Breast epithelium (tissue), 4 donors: ENCODE results near the gene RFTN1. TPM values are rescaled to one million over a fixed set of nuclear protein-coding genes. Genes with fewer than 3 reads are reported as not detected.

Experiments
- DNase-seq, 2 donors: peaks; one replicate each; pipeline ENCODE4 v3.0.0-alpha.2; 2019; ENCODE audit warnings: low spot score in 2 of 2
- H3K27ac ChIP-seq, 2 donors: fragments of 200-600 bp; sonication (generic) in 1 of 2; one replicate each; pipeline ENCODE4 v1.5.1; 2016 to 2019; ENCODE audit warnings: mild to moderate bottlenecking in 1 of 2
- H3K27me3 ChIP-seq, 2 donors: fragments of 200-600 bp; sonication (generic) in 1 of 2; one replicate each; pipeline versions ENCODE4 v1.5.1 to v1.6.0; 2017 to 2019; ENCODE audit warnings: control low read depth in 1 of 2, mild to moderate bottlenecking in 1 of 2
- H3K36me3 ChIP-seq: fragments of 200-600 bp; one replicate; pipeline ENCODE4 v1.5.1; 2019
- H3K4me1 ChIP-seq, 2 donors: fragments of 200-600 bp; sonication (generic); one replicate each; pipeline ENCODE4 v1.5.1; 2016 to 2019; ENCODE audit warnings: control low read depth in 1 of 2
- H3K4me3 ChIP-seq, 3 donors: fragments of 200-600 bp; sonication (generic); 1 replicate in 2 of 3; 2 replicates in 1 of 3; pipeline ENCODE4 v1.5.1; 2016 to 2019; ENCODE audit warnings: mild to moderate bottlenecking in 3 of 3, moderate library complexity in 2 of 3
- H3K9me3 ChIP-seq, 2 donors: fragments of 200-600 bp; sonication (generic) in 1 of 2; one replicate each; pipeline ENCODE4 v1.5.1; 2016 to 2019; ENCODE audit warnings: control low read depth in 1 of 2
- CTCF ChIP-seq, 3 donors: fragments of 450-650 bp; IDR thresholded peaks; one replicate each; pipeline ENCODE4 v1.5.1; 2016 to 2017; ENCODE audit warnings: antibody characterized with exemption in 3 of 3, mild to moderate bottlenecking in 3 of 3, moderate library complexity in 3 of 3
- POLR2A ChIP-seq: fragments of 450-650 bp; IDR thresholded peaks from one replicate; pipeline ENCODE4 v1.6.1; 2016; ENCODE audit warnings: antibody characterized with exemption, mild to moderate bottlenecking, moderate library complexity
- POLR2AphosphoS5 ChIP-seq, 3 donors: sonication (generic); formaldehyde crosslinking; IDR thresholded peaks; one replicate each; pipeline ENCODE4 v1.6.1; 2017; ENCODE audit warnings: antibody characterized with exemption in 3 of 3
- intact Hi-C: fragments of 100-400 bp; cut with DNase I; formaldehyde crosslinking; loops from one replicate; pipeline ENCODE4 v1.15.1; 2023; ENCODE audit warnings: low total_unique reads
- total RNA-seq, 3 donors: library from RNA; depleted of rRNA; stranded (reverse); fragments of >200 nt; gene quantifications; one replicate each; pipeline ENCODE4 v1.1.0, GENCODE V29; 2016

Gene RFTN1
- total RNA-seq, 3 donors from 2014 or later, result 13.9 to 108 (median 29.5) TPM

DNA sequence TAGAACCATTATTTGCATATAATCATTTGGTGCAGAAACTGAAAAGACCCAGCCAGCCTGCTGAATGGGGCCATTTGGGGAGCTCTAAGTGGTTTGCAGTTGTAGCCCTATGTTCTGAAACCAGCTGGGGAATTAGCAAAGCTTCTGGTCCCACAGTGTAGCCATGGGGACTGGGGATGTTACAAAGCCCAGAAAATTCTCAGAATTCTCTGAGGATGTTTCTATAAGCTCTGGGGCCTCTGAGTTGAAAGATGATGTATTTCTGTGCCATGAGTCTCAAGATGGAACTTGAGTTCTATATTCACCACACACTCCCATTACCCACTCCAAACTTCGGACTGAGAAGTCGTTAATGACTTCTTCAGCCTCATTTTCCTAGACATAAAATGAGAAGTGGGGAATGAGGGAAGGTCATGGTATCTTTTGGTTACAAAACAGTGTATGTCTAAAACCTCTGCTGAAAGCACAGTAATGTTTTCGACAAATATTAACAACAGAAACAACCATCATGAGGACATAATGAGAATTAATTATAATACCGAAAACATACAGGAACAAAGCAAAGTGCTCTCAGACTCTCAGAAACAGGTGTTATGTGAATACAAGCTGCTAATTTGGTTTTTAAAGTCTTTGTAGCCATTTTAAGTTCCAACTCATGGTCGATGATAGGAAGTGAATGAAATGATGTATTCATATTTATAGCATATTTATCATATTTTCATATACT lies 89.4 kb downstream of the RFTN1 start:
- no peaks in the 10 kb centered on the region for H3K27me3 ChIP-seq
- H3K36me3 ChIP-seq, result no peaks in the 10 kb centered on the region
- intact Hi-C loops, result no loop called here
- H3K9me3 ChIP-seq, result no peaks in the 10 kb centered on the region
- no peak overlapping the region for H3K27ac ChIP-seq
- no peak overlapping the region for H3K4me3 ChIP-seq
- no peaks in the 10 kb centered on the region for H3K4me1 ChIP-seq
- no peak for DNase-seq
- TF ChIP-seq POLR2AphosphoS5 (IDR thresholded peaks at IDR 0.05), result no peak
- TF ChIP-seq CTCF (IDR thresholded peaks at IDR 0.05), result no peak

GRCh38 chr3:16423298-16423697 lies 90.2 kb downstream of the RFTN1 start:
- intact Hi-C loops, result no loop called here
- no peaks in the 10 kb centered on the region for H3K36me3 ChIP-seq
- no peak overlapping the region for H3K4me3 ChIP-seq
- H3K9me3 ChIP-seq, result no peaks in the 10 kb centered on the region
- H3K27ac ChIP-seq, result no peak overlapping the region
- no peak for DNase-seq
- no peaks in the 10 kb centered on the region for H3K4me1 ChIP-seq
- no peak for TF ChIP-seq CTCF (IDR thresholded peaks at IDR 0.05)
- no peaks in the 10 kb centered on the region for H3K27me3 ChIP-seq

DNA sequence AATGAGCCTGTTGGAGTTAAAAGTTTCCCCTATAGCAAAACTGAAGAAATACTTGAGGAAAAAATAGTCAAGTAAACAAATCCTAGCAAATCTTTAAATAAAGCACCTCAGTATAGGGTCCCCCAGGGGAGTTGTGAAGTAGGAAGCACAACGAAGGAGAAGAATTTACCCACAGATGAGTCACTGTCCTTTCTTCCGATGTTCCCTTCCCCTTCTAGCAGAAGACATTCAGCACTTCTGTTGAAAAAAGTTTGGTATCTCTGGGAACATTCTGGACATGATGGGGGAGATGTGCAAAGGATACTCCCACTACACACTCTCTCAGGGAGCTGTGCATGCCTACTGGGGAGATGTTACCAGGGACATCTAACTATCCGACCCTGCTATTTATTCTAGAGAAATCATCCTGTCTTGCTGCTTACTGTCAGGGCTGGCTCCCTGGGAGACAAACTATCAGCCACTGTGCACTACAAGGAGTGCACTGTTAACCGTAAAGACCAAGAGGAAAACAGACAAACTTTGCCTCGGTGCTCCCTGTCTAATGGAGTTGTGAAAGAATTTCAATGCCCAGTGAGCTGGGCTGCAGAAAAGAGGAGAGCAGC lies 93.8 kb downstream of the RFTN1 start:
- Histone ChIP-seq H3K9me3 (no peaks in the 10 kb centered on the region), H3K36me3 (no peaks in the 10 kb centered on the region), H3K4me1 (no peaks in the 10 kb centered on the region), H3K27ac (no peak overlapping the region), H3K4me3 (no peak overlapping the region), H3K27me3 (no peaks in the 10 kb centered on the region)
- no peak for DNase-seq
- intact Hi-C loops, result no loop called here
- TF ChIP-seq POLR2A, result no peak
- TF ChIP-seq POLR2AphosphoS5 (IDR thresholded peaks at IDR 0.05), result no peak
- TF ChIP-seq CTCF (IDR thresholded peaks at IDR 0.05), result no peak

DNA sequence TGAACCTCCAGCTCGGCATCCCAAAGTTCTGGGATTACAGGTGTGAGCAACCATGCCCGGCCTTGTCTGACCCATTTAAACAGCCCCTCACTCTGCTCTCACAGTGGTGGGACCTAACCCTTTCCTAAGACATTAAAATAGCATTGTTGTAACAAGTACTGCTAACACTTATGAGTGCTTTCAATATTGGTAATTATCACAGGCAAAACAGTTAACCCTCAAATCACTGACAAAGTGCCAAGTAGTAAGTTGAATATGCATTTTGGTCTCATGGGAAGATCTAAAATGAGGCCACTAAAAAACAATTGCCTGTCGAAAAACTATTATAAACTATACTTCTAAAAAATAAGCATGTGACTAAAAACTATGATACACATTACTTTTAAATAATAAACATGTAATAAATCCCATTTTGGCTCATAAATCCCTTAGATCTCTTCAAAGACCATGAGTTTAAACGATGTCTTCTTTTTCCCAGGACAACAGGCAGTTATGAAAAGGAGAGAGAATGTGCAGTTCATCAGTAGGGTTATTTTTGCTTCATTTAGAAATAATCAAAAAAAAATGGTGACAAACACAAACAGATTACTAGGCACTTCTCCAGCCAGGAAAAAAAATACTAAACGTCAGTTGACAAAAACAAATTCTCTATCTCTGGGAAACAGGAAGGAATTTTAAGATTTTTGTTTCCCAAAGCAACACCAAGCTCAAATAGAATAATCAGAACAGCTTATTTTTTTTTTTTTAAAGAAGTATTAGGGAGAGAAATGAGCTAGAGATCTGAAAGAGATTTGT lies 95.4 kb downstream of the RFTN1 start:
- Histone ChIP-seq H3K27me3 (no peaks in the 10 kb centered on the region), H3K4me1 (no peaks in the 10 kb centered on the region), H3K9me3 (no peaks in the 10 kb centered on the region), H3K4me3 (no peak overlapping the region), H3K36me3 (no peaks in the 10 kb centered on the region), H3K27ac (peak overlapping the region in 1 of 2 donors; percentile 61)
- no peak for DNase-seq
- intact Hi-C loops, result no loop called here
- TF ChIP-seq POLR2A (no peak), POLR2AphosphoS5 (IDR thresholded peaks at IDR 0.05) (no peak), CTCF (IDR thresholded peaks at IDR 0.05) (no peak)

DNA sequence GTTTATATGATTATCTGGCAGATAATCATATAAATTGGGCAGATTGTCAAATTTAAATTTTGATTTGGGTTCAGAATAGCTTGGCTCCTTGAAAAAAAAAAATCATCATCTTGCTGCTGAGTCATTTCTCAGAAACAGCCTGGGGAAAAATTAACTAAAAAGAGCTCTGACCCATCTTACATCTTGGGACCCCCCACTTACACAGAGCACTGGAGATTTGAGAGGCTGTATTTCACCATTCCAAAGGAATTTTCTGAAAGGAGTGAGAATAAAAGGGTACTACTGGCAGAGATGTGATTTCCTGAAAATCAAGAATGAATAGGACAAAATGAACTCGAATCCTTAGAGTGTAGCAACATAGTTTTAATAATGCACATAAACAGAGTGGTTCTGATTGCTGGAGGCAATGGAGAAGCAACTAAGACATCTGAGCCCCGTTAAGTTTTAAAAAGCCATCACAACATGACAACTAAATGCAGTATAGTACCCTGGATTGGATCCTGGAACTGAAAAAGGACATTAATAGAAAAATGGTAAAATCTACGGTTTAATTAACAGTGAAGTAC lies 97.5 kb downstream of the RFTN1 start:
- no peaks in the 10 kb centered on the region for H3K27me3 ChIP-seq
- DNase-seq, result no peak
- no peaks in the 10 kb centered on the region for H3K9me3 ChIP-seq
- no peaks in the 10 kb centered on the region for H3K4me1 ChIP-seq
- no peak overlapping the region for H3K4me3 ChIP-seq
- no peak overlapping the region for H3K27ac ChIP-seq
- TF ChIP-seq POLR2A (no peak), CTCF (IDR thresholded peaks at IDR 0.05) (no peak), POLR2AphosphoS5 (IDR thresholded peaks at IDR 0.05) (no peak)
- intact Hi-C loops, result no loop called here
- no peaks in the 10 kb centered on the region for H3K36me3 ChIP-seq
